Loucy (cell line): Measurements from ENCODE around the gene NOL12.

ENCODE experiments used
- H2AFZ ChIP-seq: fragments of 200-600 bp; sonication (generic); 2 replicates; pipeline ENCODE4 v1.6.0; 2016; ENCODE audit warnings: antibody characterized with exemption, mild to moderate bottlenecking, low read length, moderate library complexity
- H3F3A ChIP-seq: fragments of 200-600 bp; 2 replicates; pipeline ENCODE4 v1.6.0; 2016; ENCODE audit warnings: antibody characterized with exemption, low read depth, mild to moderate bottlenecking
- H3K27me3 ChIP-seq: fragments of 200-600 bp; sonication (generic); 2 replicates; pipeline ENCODE4 v1.6.1; 2014; ENCODE audit warnings: low read length, mild to moderate bottlenecking; ENCODE audit not compliant: insufficient read depth, poor library complexity, severe bottlenecking
- H3K36me3 ChIP-seq: fragments of 200-600 bp; sonication (generic); 2 replicates; pipeline ENCODE4 v1.6.1; 2016; ENCODE audit warnings: low read length; ENCODE audit not compliant: insufficient read depth
- H3K4me1 ChIP-seq: fragments of 200-600 bp; sonication (generic); 2 replicates; pipeline ENCODE4 v1.5.1; 2014; ENCODE audit warnings: low read length, mild to moderate bottlenecking; ENCODE audit not compliant: insufficient read depth, poor library complexity, severe bottlenecking
- H3K4me2 ChIP-seq: fragments of 200-600 bp; sonication (generic); 2 replicates; pipeline ENCODE4 v1.6.0; 2014; ENCODE audit warnings: antibody characterized with exemption, low read length, low read depth, mild to moderate bottlenecking; ENCODE audit not compliant: poor library complexity, severe bottlenecking
- H3K4me3 ChIP-seq: fragments of 200-600 bp; sonication (generic); 2 replicates; pipeline ENCODE4 v1.5.1; 2014; ENCODE audit warnings: low read length, mild to moderate bottlenecking, mixed read lengths; ENCODE audit not compliant: poor library complexity, severe bottlenecking
- H3K79me2 ChIP-seq: fragments of 200-600 bp; sonication (generic); 2 replicates; pipeline ENCODE4 v1.6.1; 2014; ENCODE audit warnings: low read length; ENCODE audit not compliant: insufficient read depth
- H3K9ac ChIP-seq: fragments of 200-600 bp; sonication (generic); 2 replicates; pipeline ENCODE4 v1.6.0; 2014; ENCODE audit warnings: mild to moderate bottlenecking, low read depth, low read length, moderate library complexity; ENCODE audit not compliant: poor library complexity, severe bottlenecking
- H3K9me2 ChIP-seq: fragments of 200-600 bp; sonication (generic); replicated peaks from 2 replicates; pipeline ENCODE4 v1.6.1; 2016; ENCODE audit warnings: low read depth, low read length, mixed read lengths
- H3K9me3 ChIP-seq: fragments of 200-600 bp; sonication (generic); 2 replicates; pipeline ENCODE4 v1.6.1; 2014; ENCODE audit warnings: mild to moderate bottlenecking, antibody characterized with exemption, low read length, low read depth; ENCODE audit not compliant: insufficient read depth
- H4K20me1 ChIP-seq: fragments of 200-600 bp; sonication (generic); 2 replicates; pipeline ENCODE4 v1.6.0; 2014; ENCODE audit warnings: antibody characterized with exemption, low read length, mild to moderate bottlenecking; ENCODE audit not compliant: insufficient read depth, poor library complexity, severe bottlenecking
- CTCF ChIP-seq: fragments of 200-600 bp; sonication (generic); conservative IDR thresholded peaks from 2 replicates; pipeline ENCODE4 v1.5.1; 2014; ENCODE audit warnings: mild to moderate bottlenecking, antibody characterized with exemption, low read length
- EZH2phosphoT487 ChIP-seq: fragments of 200-600 bp; IDR thresholded peaks from 2 replicates; pipeline ENCODE4 v1.6.1; 2018; ENCODE audit warnings: antibody characterized with exemption, mild to moderate bottlenecking, moderate library complexity, borderline replicate concordance

The NOL12 gene

GRCh38 chr22:37639070-37639760 is 46.9 kb upstream of the NOL12 start, which contains the start of gene SH3BP1:
SH3BP1 (plus strand) TSS chr22:37639669; CDS start chr22:37639788, 119 bp downstream.
- Histone ChIP-seq H3K4me1 (peaks cover 71% of the 10 kb centered on the region), H3K4me2 (peak within 1 kb of the TSS; percentile 98), H3K4me3 (peak within 1 kb of the TSS; percentile 89), H3K9ac (peak within 1 kb of the TSS; percentile 94), H4K20me1 (peaks cover 22% of the 10 kb centered on the region), H3K36me3 (peaks cover 3% of the 10 kb centered on the region; the same call in 1 of the 2 replicates), H3K79me2 (peaks cover 48% of the 10 kb centered on the region), H2AFZ (peak within 1 kb of the TSS; percentile 72; the same call in 1 of the 2 replicates), H3K9me2 (no peaks in the 10 kb centered on the region), H3F3A (peaks cover 12% of the 10 kb centered on the region), H3K27me3 (no peaks in the 10 kb centered on the region), H3K9me3 (no peaks in the 10 kb centered on the region)
- no peak for TF ChIP-seq EZH2phosphoT487
- TF ChIP-seq CTCF, result no peak

GRCh38 chr22:37639771-37640590 is 46.2 kb upstream of the NOL12 start:
- peaks cover 47% of the 10 kb centered on the region for H3K79me2 ChIP-seq
- H3K9me3 ChIP-seq, result no peaks in the 10 kb centered on the region
- H3K4me1 ChIP-seq, result peaks cover 63% of the 10 kb centered on the region
- H3K9ac ChIP-seq, result peak overlapping the region; percentile 94
- H3K9me2 ChIP-seq, result no peaks in the 10 kb centered on the region
- H4K20me1 ChIP-seq, result peaks cover 22% of the 10 kb centered on the region
- peaks cover 9% of the 10 kb centered on the region for H3F3A ChIP-seq
- H2AFZ ChIP-seq, result peak overlapping the region; percentile 72; the same call in 1 of the 2 replicates
- peaks cover 10% of the 10 kb centered on the region; the same call in 1 of the 2 replicates for H3K36me3 ChIP-seq
- peak overlapping the region; percentile 89 for H3K4me3 ChIP-seq
- H3K27me3 ChIP-seq, result no peaks in the 10 kb centered on the region
- peak overlapping the region; percentile 98 for H3K4me2 ChIP-seq
- TF ChIP-seq CTCF (no peak), EZH2phosphoT487 (no peak)

GRCh38 chr22:37640591-37641560 is 45.3 kb upstream of the NOL12 start:
- Histone ChIP-seq H3K4me3 (peak overlapping the region; percentile 89), H3K9me3 (no peaks in the 10 kb centered on the region), H3K79me2 (peaks cover 47% of the 10 kb centered on the region), H3K4me1 (peaks cover 54% of the 10 kb centered on the region), H2AFZ (no peak overlapping the region), H3K27me3 (no peaks in the 10 kb centered on the region), H4K20me1 (peaks cover 22% of the 10 kb centered on the region), H3K36me3 (peaks cover 16% of the 10 kb centered on the region; the same call in 1 of the 2 replicates), H3K4me2 (peak overlapping the region; percentile 98), H3F3A (peaks cover 9% of the 10 kb centered on the region), H3K9ac (peak overlapping the region; percentile 94), H3K9me2 (no peaks in the 10 kb centered on the region)
- TF ChIP-seq EZH2phosphoT487 (no peak), CTCF (no peak)
